ENCODE measurements around the gene LGALS9B. TPM values are rescaled to one million over a fixed set of nuclear protein-coding genes. Genes with fewer than 3 reads are reported as not detected.
"Not testable (repeated sequence)": the region's sequence is repeated elsewhere in the genome, so short reads cannot be mapped to it uniquely, and the experiment has no call there.

LGALS9B gene
- total and polyA plus RNA-seq, 2 of the 13 experiments (the other 11 are each of a cell fraction or from before 2014, with no cell fraction given): not detected

- H3K9ac ChIP-seq (ENCODE audit: insufficient read depth, low read depth, low read length); ATAC-seq; FAIRE-seq; H2AFZ ChIP-seq (ENCODE audit: low read length); H3K79me2 ChIP-seq (ENCODE audit: insufficient read depth, low read length); in situ Hi-C loops (cut with HindIII; ENCODE audit: extremely low pct_ligation_motif_present, low pct_unique_long_range_greater_than_20kb); DNase-seq (ENCODE audit: low spot score); H3K4me3 ChIP-seq (replicated peaks in 1 of 3; ENCODE audit: insufficient read depth in 1 of 3, low read depth in 2 of 3, low read length in 3 of 3); H3K27ac ChIP-seq (ENCODE audit: extremely low read length, insufficient read depth, low read length); H4K20me1 ChIP-seq (ENCODE audit: insufficient read depth, low read length); CTCF ChIA-PET (ENCODE audit: low intra/inter-chr PET ratio, low total read pairs); intact Hi-C loops (cut with micrococcal nuclease; ENCODE audit: unreplicated experiment); H3K9me3 ChIP-seq (ENCODE audit: low read length); H3K27me3 ChIP-seq (ENCODE audit: control insufficient read depth in 1 of 2, insufficient read depth in 2 of 2, low read length in 2 of 2); H3K4me2 ChIP-seq (ENCODE audit: low read depth, low read length); POLR2A ChIA-PET; H3K4me1 ChIP-seq (ENCODE audit: insufficient read depth, low read length); BruUV-seq (replicated peaks); H3K36me3 ChIP-seq (replicated peaks in 1 of 2; ENCODE audit: control insufficient read depth in 1 of 2, insufficient read depth in 2 of 2, low read length in 2 of 2): not testable (repeated sequence)
- 83% methylated on average over 1 of the region's 5 CpGs for WGBS (ENCODE audit: low lambda C conversion rate)
Measured at GRCh38 chr17:20415479-20415878, 51.9 kb downstream of the LGALS9B start.

GRCh38 chr17:20401306-20402022 lies 65.9 kb downstream of the LGALS9B start:
- 0% methylated on average over 2 of the region's 5 CpGs for WGBS (ENCODE audit: low lambda C conversion rate)
- FAIRE-seq, POLR2A ChIA-PET: not testable (repeated sequence)

GRCh38 chr17:20400559-20401305 lies 66.6 kb downstream of the LGALS9B start:
- ATAC-seq; H3K4me3 ChIP-seq (replicated peaks in 1 of 3; ENCODE audit: insufficient read depth in 1 of 3, low read depth in 2 of 3, low read length in 3 of 3); POLR2A ChIA-PET; in situ Hi-C loops (cut with HindIII; ENCODE audit: extremely low pct_ligation_motif_present, low pct_unique_long_range_greater_than_20kb); FAIRE-seq; DNase-seq (ENCODE audit: low spot score); H3K9me3 ChIP-seq (ENCODE audit: low read length); H3K79me2 ChIP-seq (ENCODE audit: insufficient read depth, low read length); H3K4me2 ChIP-seq (ENCODE audit: low read depth, low read length); H4K20me1 ChIP-seq (ENCODE audit: insufficient read depth, low read length); intact Hi-C loops (cut with micrococcal nuclease; ENCODE audit: unreplicated experiment); CTCF ChIA-PET (ENCODE audit: low intra/inter-chr PET ratio, low total read pairs); H2AFZ ChIP-seq (ENCODE audit: low read length); H3K27ac ChIP-seq (ENCODE audit: extremely low read length, insufficient read depth, low read length); H3K27me3 ChIP-seq (ENCODE audit: control insufficient read depth in 1 of 2, insufficient read depth in 2 of 2, low read length in 2 of 2); H3K4me1 ChIP-seq (ENCODE audit: insufficient read depth, low read length); BruUV-seq (replicated peaks); H3K36me3 ChIP-seq (replicated peaks in 1 of 2; ENCODE audit: control insufficient read depth in 1 of 2, insufficient read depth in 2 of 2, low read length in 2 of 2); H3K9ac ChIP-seq (ENCODE audit: insufficient read depth, low read depth, low read length): not testable (repeated sequence)
- 5% methylated on average over 4 of the region's 8 CpGs for WGBS (ENCODE audit: low lambda C conversion rate)

More at GRCh38 chr17:20401306-20402022, 65.9 kb downstream of the LGALS9B start:
- DNase-seq (ENCODE audit: low spot score); H3K4me3 ChIP-seq (replicated peaks in 1 of 3; ENCODE audit: insufficient read depth in 1 of 3, low read depth in 2 of 3, low read length in 3 of 3); H3K9ac ChIP-seq (ENCODE audit: insufficient read depth, low read depth, low read length); in situ Hi-C loops (cut with HindIII; ENCODE audit: extremely low pct_ligation_motif_present, low pct_unique_long_range_greater_than_20kb); CTCF ChIA-PET (ENCODE audit: low intra/inter-chr PET ratio, low total read pairs); H4K20me1 ChIP-seq (ENCODE audit: insufficient read depth, low read length); H3K27me3 ChIP-seq (ENCODE audit: control insufficient read depth in 1 of 2, insufficient read depth in 2 of 2, low read length in 2 of 2); H3K4me1 ChIP-seq (ENCODE audit: insufficient read depth, low read length); BruUV-seq (replicated peaks); H3K79me2 ChIP-seq (ENCODE audit: insufficient read depth, low read length); ATAC-seq; H3K4me2 ChIP-seq (ENCODE audit: low read depth, low read length); intact Hi-C loops (cut with micrococcal nuclease; ENCODE audit: unreplicated experiment); H3K9me3 ChIP-seq (ENCODE audit: low read length); H2AFZ ChIP-seq (ENCODE audit: low read length); H3K36me3 ChIP-seq (replicated peaks in 1 of 2; ENCODE audit: control insufficient read depth in 1 of 2, insufficient read depth in 2 of 2, low read length in 2 of 2); H3K27ac ChIP-seq (ENCODE audit: extremely low read length, insufficient read depth, low read length): not testable (repeated sequence)
